Measurements from ENCODE around the gene PNLIPRP1.

PNLIPRP1 gene

DNA sequence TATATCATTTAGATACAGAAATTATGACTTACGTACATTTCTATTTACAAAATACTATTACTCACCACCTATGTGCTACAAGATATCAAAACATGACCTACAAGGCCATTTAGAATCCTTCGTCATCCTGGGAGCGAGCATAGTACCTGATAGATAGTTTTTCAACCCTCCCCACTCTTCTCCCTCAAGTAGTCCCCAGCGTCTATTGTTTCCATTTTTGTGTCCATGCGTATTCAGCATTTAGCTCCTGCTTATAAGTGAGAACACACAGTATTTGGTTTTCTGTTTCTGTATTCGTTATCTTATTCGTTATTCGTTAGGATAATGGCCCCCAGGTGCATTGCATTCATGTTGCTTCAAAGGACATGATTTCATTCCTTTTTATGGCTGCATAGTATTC is 58.1 kb downstream of the PNLIPRP1 start:
- DNase-seq (ENCODE audit: low spot score in 2 of 2) (no peak), ATAC-seq (replicated peaks; ENCODE audit: extremely low read depth, poor library complexity, severe bottlenecking) (no peak)
- Mint-ChIP-seq H3K9me3 (peaks cover 7% of the 10 kb centered on the region), H3K4me3 (no peak overlapping the region), H3K4me1 (no peaks in the 10 kb centered on the region), H3K36me3 (ENCODE audit: insufficient read depth) (no peaks in the 10 kb centered on the region), H3K27ac (ENCODE audit: low read depth) (no peak overlapping the region), H3K27me3 (no peaks in the 10 kb centered on the region)

DNA sequence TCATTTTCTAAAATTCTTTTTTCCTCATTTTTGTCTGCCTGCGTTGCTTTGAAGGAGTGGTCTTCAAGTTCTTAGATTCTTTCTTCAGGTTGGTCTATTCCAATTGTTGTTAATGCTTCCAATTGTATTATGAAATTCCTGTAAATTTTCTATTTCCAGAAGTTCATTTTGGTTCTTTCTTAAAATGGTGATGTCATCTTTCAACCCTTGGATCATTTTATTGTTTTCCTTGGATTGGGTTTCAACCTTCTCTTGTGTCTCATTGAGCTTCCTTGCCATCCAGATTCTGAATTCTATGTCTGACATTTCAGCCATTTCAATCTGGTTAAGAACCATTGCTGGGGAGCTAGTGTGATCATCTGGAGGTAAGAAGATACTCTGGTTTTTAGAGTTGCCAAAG is 63.1 kb downstream of the PNLIPRP1 start:
- H3K4me3 Mint-ChIP-seq = no peak overlapping the region
- DNase-seq (ENCODE audit: low spot score in 2 of 2) (no peak), ATAC-seq (replicated peaks; ENCODE audit: extremely low read depth, poor library complexity, severe bottlenecking) (no peak)
- H3K4me1 Mint-ChIP-seq = no peaks in the 10 kb centered on the region
- peaks cover 1% of the 10 kb centered on the region for H3K36me3 Mint-ChIP-seq (ENCODE audit: insufficient read depth)
- peaks cover 13% of the 10 kb centered on the region for H3K27me3 Mint-ChIP-seq
- no peaks in the 10 kb centered on the region for H3K9me3 Mint-ChIP-seq
- H3K27ac Mint-ChIP-seq (ENCODE audit: low read depth) = no peak overlapping the region

DNA sequence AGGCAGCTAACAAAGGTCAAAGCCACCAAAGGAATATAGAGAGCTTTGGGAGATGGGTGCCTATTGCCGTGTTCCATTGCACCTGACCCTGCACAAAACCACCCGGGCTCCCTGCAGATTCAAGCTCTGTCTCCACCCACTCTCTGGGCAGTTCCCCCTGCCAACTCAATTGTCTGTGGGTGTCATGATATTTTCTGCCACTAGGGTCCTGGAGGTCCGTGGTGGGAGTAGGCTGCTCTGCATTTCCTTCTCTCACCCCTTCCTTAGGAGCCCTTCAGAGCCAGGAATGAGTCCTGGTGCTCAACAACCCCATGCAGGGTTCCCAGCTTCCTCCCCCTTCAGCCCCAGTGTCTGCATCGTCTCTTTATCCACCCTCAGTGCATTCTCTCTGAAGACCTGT is 64.1 kb downstream of the PNLIPRP1 start:
- ATAC-seq (replicated peaks; ENCODE audit: extremely low read depth, poor library complexity, severe bottlenecking) (no peak), DNase-seq (ENCODE audit: low spot score in 2 of 2) (no peak)
- Mint-ChIP-seq H3K9me3 (no peaks in the 10 kb centered on the region), H3K27me3 (peaks cover 13% of the 10 kb centered on the region), H3K4me1 (no peaks in the 10 kb centered on the region), H3K4me3 (no peak overlapping the region), H3K27ac (ENCODE audit: low read depth) (no peak overlapping the region), H3K36me3 (ENCODE audit: insufficient read depth) (peaks cover 1% of the 10 kb centered on the region)

DNA sequence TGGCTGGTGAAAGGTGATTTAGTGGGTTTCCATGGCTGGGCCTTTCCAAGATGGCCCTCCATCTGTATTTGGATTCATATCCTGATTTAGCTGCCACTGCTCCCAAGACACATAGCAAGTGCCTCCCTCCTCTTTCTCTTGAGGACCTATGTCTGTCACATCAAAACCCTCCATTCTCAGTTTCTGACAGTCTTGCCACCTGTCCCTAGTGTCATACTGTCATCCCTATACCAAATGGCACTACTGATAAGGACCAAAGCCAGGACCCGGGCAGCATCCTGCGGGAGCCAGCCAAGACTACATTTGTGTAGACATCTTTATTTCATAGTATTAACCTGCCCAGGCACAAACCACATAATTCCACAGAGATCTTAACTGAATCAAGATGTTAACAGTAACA is 64.8 kb downstream of the PNLIPRP1 start:
- Mint-ChIP-seq H3K27me3 (peaks cover 13% of the 10 kb centered on the region), H3K36me3 (ENCODE audit: insufficient read depth) (peaks cover 1% of the 10 kb centered on the region), H3K4me3 (no peak overlapping the region), H3K4me1 (no peaks in the 10 kb centered on the region), H3K9me3 (no peaks in the 10 kb centered on the region), H3K27ac (ENCODE audit: low read depth) (no peak overlapping the region)
- DNase-seq (ENCODE audit: low spot score in 2 of 2) (no peak), ATAC-seq (replicated peaks; ENCODE audit: extremely low read depth, poor library complexity, severe bottlenecking) (no peak)

DNA sequence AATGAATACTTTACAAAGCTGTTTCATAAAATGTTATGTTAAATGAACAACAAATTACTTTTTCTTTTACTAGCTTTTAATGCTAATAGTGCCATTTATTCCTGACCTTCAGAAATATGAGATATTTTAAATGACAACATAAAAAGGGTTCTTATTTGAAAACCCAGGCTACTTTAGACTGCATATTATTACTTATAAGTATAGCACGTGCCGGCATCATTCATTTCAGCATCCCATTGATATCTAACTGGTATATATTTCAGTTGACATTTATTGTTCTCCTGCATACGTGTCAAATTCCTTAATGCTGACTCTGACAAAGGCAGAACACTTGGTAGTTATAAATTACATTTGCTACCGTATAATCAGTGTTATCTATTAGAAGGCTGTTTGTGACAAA is 65.3 kb downstream of the PNLIPRP1 start:
- H3K9me3 Mint-ChIP-seq = no peaks in the 10 kb centered on the region
- H3K4me1 Mint-ChIP-seq = no peaks in the 10 kb centered on the region
- H3K27ac Mint-ChIP-seq (ENCODE audit: low read depth) = no peak overlapping the region
- H3K27me3 Mint-ChIP-seq = peaks cover 13% of the 10 kb centered on the region
- peaks cover 1% of the 10 kb centered on the region for H3K36me3 Mint-ChIP-seq (ENCODE audit: insufficient read depth)
- ATAC-seq (replicated peaks; ENCODE audit: extremely low read depth, poor library complexity, severe bottlenecking) (no peak), DNase-seq (ENCODE audit: low spot score in 2 of 2) (no peak)
- no peak overlapping the region for H3K4me3 Mint-ChIP-seq

DNA sequence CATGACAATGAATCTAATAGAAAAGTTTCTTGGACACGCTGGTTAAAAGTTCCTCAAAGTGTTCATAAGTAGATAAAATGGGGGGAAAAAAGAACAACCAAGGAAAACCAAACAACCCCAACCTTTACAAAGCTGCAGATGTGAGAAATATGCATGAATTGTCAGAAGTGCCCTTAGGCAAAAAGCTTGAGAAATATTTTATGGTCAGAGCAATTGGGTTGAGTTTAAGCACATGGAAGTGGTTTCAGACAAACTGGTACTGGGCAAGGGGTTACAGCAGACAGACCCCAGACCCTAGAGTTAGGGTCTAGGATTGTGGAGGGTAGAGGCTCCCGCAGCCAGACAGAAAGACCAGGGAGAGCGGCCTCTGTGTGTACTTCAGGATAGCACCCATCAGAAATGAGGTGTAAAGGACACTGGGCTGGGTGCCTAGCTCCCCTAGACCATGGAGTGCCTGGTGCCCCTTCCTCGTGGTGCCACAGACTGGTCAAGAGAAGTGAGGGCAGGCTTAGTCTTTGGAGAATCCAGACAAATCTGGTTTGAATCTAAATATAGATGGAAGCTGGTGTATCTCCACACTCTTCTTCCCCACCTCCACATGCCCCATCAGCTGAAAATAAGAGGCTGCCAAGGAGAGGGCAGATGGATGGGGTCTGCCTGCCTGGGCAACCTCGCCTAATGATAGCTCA is 67.2 kb downstream of the PNLIPRP1 start:
- peaks cover 13% of the 10 kb centered on the region for H3K27me3 Mint-ChIP-seq
- no peaks in the 10 kb centered on the region for H3K9me3 Mint-ChIP-seq
- no peak overlapping the region for H3K4me3 Mint-ChIP-seq
- no peak for DNase-seq (ENCODE audit: low spot score in 2 of 2)
- H3K27ac Mint-ChIP-seq (ENCODE audit: low read depth) = no peak overlapping the region
- ATAC-seq (replicated peaks; ENCODE audit: extremely low read depth, poor library complexity, severe bottlenecking) = no peak
- H3K4me1 Mint-ChIP-seq = no peaks in the 10 kb centered on the region
- H3K36me3 Mint-ChIP-seq (ENCODE audit: insufficient read depth) = peaks cover 1% of the 10 kb centered on the region
